Measurements from ENCODE around the gene PLEKHA5.
"Not testable (repeated sequence)": the region's sequence is repeated elsewhere in the genome, so short reads cannot be mapped to it uniquely, and the experiment has no call there.

Gene PLEKHA5

DNA sequence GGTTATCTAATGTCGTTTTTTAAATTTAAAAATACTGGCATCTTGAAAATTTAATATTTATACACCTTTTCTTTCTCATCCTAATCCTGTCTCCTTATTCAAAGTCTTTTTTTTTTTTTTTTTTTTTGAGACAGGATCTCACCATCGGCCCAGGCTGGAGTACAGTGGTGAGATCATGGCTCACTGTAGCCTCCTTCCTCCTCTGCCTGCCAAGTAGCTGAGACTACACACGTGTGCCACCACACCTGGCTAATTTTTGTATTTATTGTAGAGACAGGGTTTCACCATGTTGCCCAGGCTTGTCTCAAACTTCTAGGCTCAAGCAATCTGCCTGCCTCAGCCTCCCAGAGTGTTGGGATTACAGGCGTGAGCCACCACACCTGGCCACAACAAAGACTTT lies 221.3 kb downstream of the PLEKHA5 start:
- not testable (repeated sequence) for DNase-seq (ENCODE audit: low read depth)

DNA sequence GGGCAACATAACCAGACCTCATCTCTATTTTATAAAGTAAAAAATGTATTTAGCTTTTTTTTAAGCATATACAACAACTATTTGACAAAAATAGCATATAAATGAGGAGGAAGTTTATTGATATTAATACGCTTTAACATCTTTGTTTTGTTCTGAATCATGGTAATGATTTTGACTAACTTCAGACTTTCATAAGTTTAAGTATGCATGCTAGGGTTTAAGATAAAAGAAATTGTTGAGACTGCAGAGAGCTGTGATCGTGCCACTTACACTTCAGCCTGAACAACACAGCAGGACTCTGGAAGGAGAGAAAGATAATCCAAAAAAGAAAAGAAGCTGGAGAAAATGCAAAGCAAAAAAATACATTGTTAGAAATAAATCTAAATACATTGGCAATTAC lies 221.8 kb downstream of the PLEKHA5 start:
- no peak for DNase-seq (ENCODE audit: low read depth)

- DNase-seq (ENCODE audit: low read depth) = no peak
These were observed 240.2 kb downstream of the PLEKHA5 start for GRCh38 chr12:19369691-19370148.

DNA sequence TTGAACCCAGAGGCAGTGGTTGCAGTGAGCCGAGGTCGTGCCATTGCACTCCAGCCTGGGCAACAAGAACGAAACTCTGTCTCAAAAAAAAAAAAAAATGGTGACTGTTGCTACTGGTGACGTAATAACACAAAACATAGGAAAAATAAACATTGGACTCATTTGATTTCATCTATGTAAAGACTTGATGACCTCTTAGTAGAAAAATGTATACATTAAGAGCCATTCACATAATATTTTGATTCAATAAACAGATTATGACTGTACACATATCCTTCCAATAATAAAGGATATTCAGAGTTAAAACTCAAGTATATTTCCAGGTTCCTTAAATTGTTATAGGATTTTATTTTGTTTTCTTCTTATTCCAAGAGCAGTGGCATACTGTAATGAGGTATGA lies 244.1 kb downstream of the PLEKHA5 start:
- DNase-seq (ENCODE audit: low read depth) = no peak

DNA sequence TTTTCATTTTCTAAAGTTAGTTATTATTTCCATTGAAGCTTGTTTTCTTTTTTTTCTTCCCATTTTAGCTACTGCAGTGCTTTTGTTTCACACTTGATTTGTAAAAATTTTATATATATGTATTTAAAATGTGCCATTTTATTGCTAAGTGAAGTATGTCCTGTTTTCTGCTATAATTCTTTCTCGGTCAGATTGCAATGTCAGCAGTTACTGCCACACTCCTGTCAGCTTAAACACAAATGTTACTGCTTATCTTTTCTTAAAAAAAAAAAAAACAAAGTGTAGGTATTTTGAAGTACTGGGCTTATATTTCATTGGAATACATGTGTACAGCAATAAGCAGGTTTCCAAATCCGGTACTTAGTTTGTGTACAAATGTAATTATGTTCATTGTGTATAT lies 246.4 kb downstream of the PLEKHA5 start:
- no peak for DNase-seq (ENCODE audit: low read depth)

DNA sequence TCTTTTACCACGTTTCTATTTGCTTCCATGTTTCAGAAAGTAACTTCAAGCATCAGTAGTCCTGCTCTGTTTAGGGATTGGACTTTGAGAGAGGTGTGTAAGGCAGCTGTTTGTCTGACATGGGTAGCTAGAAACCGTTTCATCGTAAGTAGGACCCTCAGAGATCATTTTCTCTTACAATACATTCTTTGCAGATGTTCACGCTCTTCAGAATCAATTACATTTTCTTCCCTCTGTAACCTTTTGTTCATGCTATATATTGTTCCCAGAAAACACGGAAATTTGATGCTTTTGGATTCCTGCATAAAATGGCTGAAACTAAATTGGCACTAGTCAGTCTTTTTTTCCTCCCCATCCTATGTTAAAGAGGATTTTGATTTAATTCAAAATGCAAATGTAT lies 247.2 kb downstream of the PLEKHA5 start:
- no peak for DNase-seq (ENCODE audit: low read depth)

DNA sequence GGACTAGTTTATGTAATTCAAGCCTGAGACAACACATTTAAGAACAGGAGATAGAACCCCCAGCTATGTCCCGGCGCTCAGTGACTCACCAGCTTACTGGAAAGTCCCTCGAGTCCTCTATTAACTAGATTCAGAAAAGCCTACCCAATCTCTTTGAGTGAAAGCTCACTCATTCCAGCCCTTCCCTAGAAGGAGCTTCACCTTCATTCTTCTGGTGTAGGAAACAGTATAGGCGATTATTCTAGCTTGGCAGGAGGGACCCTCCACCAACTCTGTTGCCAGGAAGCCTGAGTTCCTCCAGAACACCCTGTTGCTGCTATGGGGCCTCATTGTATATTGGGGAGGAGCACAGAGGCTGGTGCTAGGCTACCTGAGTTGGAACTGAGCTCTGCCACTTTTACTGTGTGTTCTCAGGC lies 252.6 kb downstream of the PLEKHA5 start:
- DNase-seq (ENCODE audit: low read depth) = peak; percentile 49

GRCh38 chr12:19382563-19382962 lies 253.0 kb downstream of the PLEKHA5 start:
- DNase-seq (ENCODE audit: low read depth) = no peak

- DNase-seq (ENCODE audit: low read depth) = no peak
These were observed 257.6 kb downstream of the PLEKHA5 start for GRCh38 chr12:19387161-19387560.

DNA sequence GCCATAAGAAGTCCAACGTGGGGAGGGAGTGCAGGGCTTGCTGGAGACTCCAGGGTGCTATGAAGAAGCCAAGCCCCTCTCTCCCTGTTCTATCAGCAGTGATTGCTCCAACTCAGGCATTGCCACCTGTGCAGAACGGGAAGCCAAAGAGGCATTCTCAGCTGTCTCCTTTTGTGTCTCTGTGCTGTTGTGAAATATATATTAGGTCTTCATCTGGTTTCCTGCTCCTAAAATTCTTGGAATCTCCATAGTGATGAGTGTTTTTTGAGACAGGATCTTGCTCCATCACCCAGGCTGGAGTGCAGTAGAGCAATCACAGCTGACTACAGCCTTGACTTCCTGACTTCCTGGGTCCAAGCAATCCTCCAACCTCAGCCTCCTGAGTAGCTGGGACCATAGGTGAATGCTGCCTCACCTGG lies 258.6 kb downstream of the PLEKHA5 start:
- no peak for DNase-seq (ENCODE audit: low read depth)

DNA sequence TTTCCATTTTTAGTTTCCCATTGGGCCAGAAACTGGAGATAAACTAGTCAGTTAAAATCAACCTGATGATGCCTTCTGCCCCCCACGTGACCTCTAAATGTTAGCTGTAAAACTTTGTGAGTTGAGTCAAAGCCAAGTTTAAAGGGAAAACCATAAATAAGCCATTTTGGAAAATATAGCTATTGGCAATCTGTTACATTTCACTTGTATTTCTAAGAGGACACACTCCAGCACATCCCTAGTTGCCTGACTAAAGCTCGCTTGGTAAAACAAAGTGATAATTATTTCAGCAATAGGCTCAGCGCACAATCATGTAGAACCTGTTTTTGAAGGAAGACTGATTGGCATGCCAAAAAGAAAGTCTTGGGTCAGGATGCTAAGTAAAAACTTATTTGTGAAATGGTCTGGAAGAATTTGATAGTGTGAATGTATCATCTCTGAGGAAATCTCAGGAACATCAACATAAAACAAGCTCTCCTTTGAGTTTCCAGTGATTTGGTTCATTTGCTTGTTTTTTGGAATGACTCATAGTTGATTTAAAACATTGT lies 260.6 kb downstream of the PLEKHA5 start:
- DNase-seq (ENCODE audit: low read depth) = no peak

DNA sequence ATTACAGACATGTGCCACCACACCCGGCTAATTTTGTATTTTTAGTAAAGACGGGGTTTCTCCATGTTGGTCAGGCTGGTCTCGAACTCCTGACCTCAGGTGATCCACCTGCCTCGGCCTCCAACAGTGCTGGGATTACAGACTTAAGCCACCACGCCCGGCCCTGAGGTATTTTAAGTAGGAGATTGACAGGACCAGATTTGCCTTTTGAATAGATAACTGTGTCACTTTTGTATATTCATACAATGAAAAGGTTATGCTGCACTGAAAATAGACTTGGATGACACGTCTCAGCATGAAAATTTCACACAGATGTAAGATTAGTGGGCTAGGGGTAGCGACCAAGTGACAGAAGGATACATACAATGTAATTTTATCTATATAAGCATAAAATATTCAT lies 263.1 kb downstream of the PLEKHA5 start:
- DNase-seq (ENCODE audit: low read depth) = not testable (repeated sequence)

DNA sequence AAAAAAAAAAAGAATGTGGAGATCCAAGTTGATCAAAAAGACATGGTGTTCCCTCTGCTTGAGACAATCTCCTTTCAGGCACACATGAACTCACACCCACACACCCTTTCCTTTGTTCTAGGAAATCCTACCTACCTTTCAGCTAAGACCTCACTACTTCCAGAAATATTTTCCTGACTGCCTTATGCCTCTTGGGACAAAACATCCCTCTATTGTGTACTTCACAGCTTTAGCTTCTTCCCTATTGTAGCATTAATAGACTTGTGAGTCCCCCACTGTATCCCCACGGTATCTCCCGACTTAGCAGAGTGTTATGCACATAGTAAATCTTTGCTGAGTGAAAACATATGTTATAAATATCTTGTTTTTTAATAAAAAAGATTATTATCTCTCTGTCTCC lies 264.9 kb downstream of the PLEKHA5 start:
- no peak for DNase-seq (ENCODE audit: low read depth)

DNA sequence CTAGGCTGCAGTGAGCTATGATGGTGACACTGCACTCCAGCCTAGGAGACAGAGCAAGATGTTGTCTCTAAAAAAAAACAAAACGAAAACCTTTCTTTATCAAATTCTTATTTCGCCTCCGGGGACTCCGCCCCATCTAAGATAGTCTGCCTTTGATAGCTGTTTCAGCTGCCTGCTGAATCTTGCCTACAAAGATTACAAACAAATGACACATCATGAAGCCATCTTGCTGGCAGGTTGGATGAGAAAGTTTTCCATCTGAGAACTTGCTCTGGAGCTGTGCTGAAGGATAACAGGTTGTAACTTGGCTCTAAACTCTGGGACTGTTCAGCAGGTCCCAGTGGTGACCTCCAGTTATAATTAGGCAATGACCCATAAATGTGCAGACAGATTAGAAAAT lies 268.0 kb downstream of the PLEKHA5 start:
- DNase-seq (ENCODE audit: low read depth) = no peak

GRCh38 chr12:19398376-19399363 lies 269.1 kb downstream of the PLEKHA5 start:
- no peak for DNase-seq (ENCODE audit: low read depth)

DNA sequence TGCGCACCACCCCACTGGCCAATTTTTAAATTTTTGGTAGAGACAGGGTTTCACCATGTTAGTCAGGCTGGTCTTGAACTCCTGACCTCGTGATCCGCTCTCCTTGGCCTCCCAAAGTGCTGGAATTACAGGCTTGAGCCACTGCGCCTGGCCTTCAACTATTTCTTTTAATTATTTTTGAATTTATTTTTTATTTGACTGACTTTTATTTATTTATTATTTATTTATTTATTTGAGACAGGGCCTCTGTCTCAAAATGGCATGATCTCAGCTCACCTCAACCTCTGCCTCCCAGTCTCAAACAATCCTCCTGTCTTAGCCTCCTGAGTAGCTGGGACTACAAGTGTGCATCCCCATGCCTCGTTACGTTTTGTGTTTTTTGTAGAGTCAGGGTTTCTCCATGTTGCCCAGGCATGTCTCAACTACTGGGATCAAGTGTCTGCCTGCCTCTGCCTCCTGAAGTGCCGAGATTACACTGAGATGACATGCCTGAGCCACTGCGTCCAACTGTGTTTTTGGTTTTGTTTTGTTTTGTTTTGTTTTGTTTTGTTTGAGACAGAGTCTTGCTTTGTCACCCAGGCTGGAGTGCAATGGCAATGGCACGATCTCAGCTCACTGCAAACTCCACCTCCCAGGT lies 271.2 kb downstream of the PLEKHA5 start:
- not testable (repeated sequence) for DNase-seq (ENCODE audit: low read depth)

GRCh38 chr12:19402211-19402610 lies 272.7 kb downstream of the PLEKHA5 start:
- DNase-seq (ENCODE audit: low read depth) = no peak

DNA sequence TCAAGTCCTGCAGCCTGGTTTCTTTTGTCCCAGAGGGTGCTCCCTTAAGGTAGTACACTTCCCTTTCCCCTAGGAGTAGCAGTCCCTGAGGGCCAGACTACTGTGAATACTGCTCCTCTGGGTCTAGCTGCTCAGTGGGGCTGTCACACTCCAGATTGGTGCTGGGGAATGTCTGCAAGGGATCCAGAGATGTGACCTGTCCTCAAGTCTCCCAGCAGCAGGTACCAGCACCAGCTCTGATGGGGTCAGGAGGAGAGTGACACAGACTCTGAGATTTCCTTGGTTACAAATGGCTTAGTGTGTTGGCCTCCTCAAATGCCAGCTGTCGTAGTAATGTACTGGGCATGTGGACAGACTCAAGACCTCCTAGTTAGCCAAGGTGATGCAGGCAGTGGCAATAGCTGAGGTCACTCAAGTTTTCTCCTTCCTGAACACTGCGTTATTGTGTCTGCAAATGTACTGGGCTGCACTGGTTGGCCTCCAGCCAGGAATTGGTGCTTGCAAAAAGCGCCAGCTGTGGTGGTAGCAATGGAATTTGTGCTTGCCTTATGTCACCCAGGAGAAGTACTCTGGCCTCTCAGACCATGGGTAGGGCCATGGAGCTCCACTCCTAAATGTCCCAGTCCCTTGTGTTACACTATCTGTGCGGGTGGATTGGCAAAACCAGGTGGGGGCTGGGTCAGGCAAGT lies 273.4 kb downstream of the PLEKHA5 start:
- DNase-seq (ENCODE audit: low read depth) = peak; percentile 22

DNA sequence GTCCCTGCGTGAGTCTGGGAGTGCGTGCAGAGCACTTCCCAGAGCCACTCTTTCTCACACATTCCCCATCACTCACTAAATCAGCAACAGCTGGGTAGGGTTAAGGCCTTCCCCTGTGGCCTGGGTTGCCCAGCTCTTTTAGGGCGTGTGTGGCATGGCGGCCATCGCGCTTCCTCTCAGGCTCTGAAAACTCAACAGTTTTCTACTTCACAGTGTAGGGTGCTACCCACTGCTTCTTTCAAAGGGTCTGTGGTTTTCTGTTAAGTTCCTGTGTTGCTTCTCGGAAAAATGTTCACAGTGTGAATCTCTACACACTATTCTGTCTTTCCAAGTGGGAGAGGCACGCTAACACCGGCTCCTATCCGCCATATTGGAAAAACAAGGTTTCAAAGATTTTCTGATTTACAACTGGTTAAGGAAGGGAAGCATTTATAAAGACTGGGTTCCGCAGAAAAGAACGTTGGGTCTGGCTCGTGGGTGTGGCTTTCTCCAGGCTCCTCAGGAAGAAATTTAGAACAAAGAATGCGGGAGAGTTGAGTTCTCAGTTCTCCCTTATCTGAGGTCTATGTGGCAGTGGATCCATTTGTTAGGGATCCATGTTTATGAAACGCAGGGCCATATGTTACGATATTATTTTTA lies 274.8 kb downstream of the PLEKHA5 start:
- DNase-seq (ENCODE audit: low read depth) = no peak

GRCh38 chr12:19409376-19409775 lies 279.8 kb downstream of the PLEKHA5 start:
- DNase-seq (ENCODE audit: low read depth) = no peak

DNA sequence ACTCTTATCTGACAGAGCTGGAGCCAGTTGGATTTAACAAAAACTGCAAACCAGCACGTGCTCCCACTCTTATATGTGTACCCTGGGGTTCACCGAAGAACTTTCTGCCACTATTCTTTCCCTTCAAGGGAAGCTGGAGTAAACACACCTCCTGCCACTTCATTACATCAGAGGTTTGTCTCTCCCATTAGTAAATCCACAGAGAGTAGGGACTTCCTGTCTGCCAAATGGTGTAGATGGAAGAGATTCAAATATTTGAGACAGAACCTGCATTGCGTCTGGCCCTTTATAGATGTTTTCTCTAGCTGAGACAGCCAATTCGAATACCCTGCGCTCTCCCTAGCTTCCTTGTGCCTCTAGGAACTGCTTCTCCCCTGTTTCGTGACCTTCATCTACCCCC lies 280.7 kb downstream of the PLEKHA5 start:
- no peak for DNase-seq (ENCODE audit: low read depth)
